BE2C (cell line): ENCODE data around the gene LAMTOR3.

Experiments used
- DNase-seq: peaks from one replicate; pipeline ENCODE4 v3.0.0-alpha.2; 2020
- H3K27me3 ChIP-seq: fragments of 250-450 bp; sonication (Bioruptor Pico); 2 replicates; pipeline ENCODE4 v1.5.1; 2020; ENCODE audit warnings: mild to moderate bottlenecking
- H3K36me3 ChIP-seq: fragments of 250-450 bp; sonication (Bioruptor Pico); 2 replicates; pipeline ENCODE4 v1.5.1; 2020; ENCODE audit warnings: mild to moderate bottlenecking
- H3K4me1 ChIP-seq: fragments of 250-450 bp; sonication (Bioruptor Pico); 2 replicates; pipeline ENCODE4 v1.5.1; 2020
- H3K4me3 ChIP-seq: 2 replicates; pipeline ENCODE4 v1.5.1; 2011; ENCODE audit warnings: low read depth, low read length
- H3K9me3 ChIP-seq: fragments of 250-450 bp; sonication (Bioruptor Pico); 2 replicates; pipeline ENCODE4 v1.5.1; 2020
- CTCF ChIP-seq: IDR thresholded peaks from 2 replicates; pipeline ENCODE4 v1.5.1; 2012; ENCODE audit warnings: mild to moderate bottlenecking, low read depth, low read length

LAMTOR3 gene

GRCh38 chr4:99876946-99877345 lies 17.3 kb downstream of the LAMTOR3 start:
- H3K27me3 ChIP-seq: no peaks in the 10 kb centered on the region; the same call in 1 of the 2 replicates
- H3K4me3 ChIP-seq: no peak overlapping the region
- no peak for DNase-seq
- H3K9me3 ChIP-seq: no peaks in the 10 kb centered on the region
- TF ChIP-seq CTCF: no peak
- peaks cover 19% of the 10 kb centered on the region for H3K36me3 ChIP-seq
- no peaks in the 10 kb centered on the region for H3K4me1 ChIP-seq

GRCh38 chr4:99875071-99875470 lies 19.2 kb downstream of the LAMTOR3 start:
- Histone ChIP-seq H3K27me3 (no peaks in the 10 kb centered on the region; the same call in 1 of the 2 replicates), H3K36me3 (peaks cover 3% of the 10 kb centered on the region), H3K4me3 (no peak overlapping the region), H3K9me3 (no peaks in the 10 kb centered on the region), H3K4me1 (no peaks in the 10 kb centered on the region)
- DNase-seq: no peak
- TF ChIP-seq CTCF: no peak

GRCh38 chr4:99872570-99872969 lies 21.7 kb downstream of the LAMTOR3 start:
- no peak overlapping the region for H3K4me3 ChIP-seq
- no peaks in the 10 kb centered on the region; the same call in 1 of the 2 replicates for H3K27me3 ChIP-seq
- no peak for TF ChIP-seq CTCF
- H3K36me3 ChIP-seq: no peaks in the 10 kb centered on the region
- DNase-seq: no peak
- no peaks in the 10 kb centered on the region for H3K9me3 ChIP-seq
- no peaks in the 10 kb centered on the region for H3K4me1 ChIP-seq

GRCh38 chr4:99868126-99868596 lies 26.1 kb downstream of the LAMTOR3 start:
- no peak for DNase-seq
- no peak for TF ChIP-seq CTCF
- no peaks in the 10 kb centered on the region for H3K36me3 ChIP-seq

GRCh38 chr4:99863804-99864203 lies 30.4 kb downstream of the LAMTOR3 start:
- Histone ChIP-seq H3K27me3 (peaks cover 19% of the 10 kb centered on the region), H3K4me3 (no peak overlapping the region), H3K36me3 (no peaks in the 10 kb centered on the region), H3K9me3 (no peaks in the 10 kb centered on the region), H3K4me1 (no peaks in the 10 kb centered on the region)
- no peak for TF ChIP-seq CTCF
- no peak for DNase-seq

More at GRCh38 chr4:99868126-99868596, 26.1 kb downstream of the LAMTOR3 start:
- Histone ChIP-seq H3K9me3 (no peaks in the 10 kb centered on the region), H3K4me3 (no peak overlapping the region), H3K27me3 (peaks cover 9% of the 10 kb centered on the region), H3K4me1 (no peaks in the 10 kb centered on the region)

- Histone ChIP-seq H3K36me3 (no peaks in the 10 kb centered on the region), H3K9me3 (no peaks in the 10 kb centered on the region), H3K4me3 (no peak overlapping the region)
Observed at GRCh38 chr4:99861120-99861905, 32.9 kb downstream of the LAMTOR3 start.

More at GRCh38 chr4:99861120-99861905, 32.9 kb downstream of the LAMTOR3 start:
- H3K4me1 ChIP-seq: no peaks in the 10 kb centered on the region
- TF ChIP-seq CTCF: no peak
- no peak for DNase-seq
- peaks cover 27% of the 10 kb centered on the region for H3K27me3 ChIP-seq
